ENCODE results near the gene FBRSL1. TPM values are rescaled to one million over a fixed set of nuclear protein-coding genes. Genes with fewer than 3 reads are reported as not detected.

FBRSL1 gene
- total and polyA plus RNA-seq, 9 of the 15 experiments (the other 6 are each of a cell fraction or from before 2014, with no cell fraction given) = 0.24 to 129 (median 7.3) TPM

DNA sequence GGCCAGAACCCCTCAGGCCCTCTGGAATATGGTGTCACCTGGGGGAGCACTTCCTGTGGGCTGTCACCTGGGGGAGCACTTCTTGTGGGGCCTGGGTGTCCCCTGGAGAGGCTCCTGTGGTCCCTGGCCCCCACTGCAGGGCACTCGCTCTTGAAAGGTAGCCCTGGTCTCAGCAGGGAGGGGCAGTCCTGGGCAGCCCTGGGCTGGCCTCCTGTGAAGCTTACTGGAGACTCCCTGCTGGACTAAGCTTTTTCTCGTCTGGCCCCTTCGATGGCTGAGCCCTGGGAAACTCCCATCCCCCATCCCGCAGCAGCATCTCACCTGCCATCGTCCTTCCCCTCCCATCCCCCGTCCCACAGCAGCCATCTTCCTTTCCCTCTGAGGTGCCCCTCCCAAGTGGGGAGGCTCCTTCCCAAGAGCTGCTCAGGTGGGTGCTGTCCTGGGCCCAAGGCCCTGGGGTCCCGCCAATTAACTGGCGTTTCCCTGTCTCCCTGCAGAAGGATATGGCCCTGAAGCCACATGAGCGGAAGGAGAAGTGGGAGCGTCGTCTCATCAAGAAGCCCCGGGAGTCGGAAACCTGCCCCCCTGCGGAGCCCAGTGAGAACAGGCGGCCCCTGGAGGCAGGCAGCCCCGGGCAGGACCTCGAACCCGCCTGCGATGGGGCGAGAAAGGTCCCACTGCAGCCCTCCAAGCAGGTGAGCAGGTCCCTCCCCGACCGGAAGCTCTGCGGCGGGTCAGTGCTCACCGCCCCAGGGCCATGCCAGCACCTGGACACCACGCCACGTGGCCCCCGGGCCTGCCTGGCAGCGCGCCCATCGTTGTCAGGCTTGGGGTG, 17.9 kb downstream of the FBRSL1 start:
- H3K9ac ChIP-seq (ENCODE audit: insufficient read depth in 1 of 2, low read depth in 2 of 2, low read length in 2 of 2) = no peak overlapping the region
- no peak overlapping the region for H3K27ac ChIP-seq (ENCODE audit: extremely low read depth, low read depth, low read length)
- no peaks in the 10 kb centered on the region for H3K27me3 ChIP-seq (ENCODE audit: control insufficient read depth in 2 of 2, insufficient read depth in 2 of 2, low read length in 2 of 2)
- no peak overlapping the region for H2AFZ ChIP-seq (ENCODE audit: low read depth, low read length)
- ATAC-seq = peak; percentile 3; the same call in 1 of the 3 replicates
- no TSS peak for BruUV-seq (replicated peaks)
- H3K79me2 ChIP-seq (ENCODE audit: control insufficient read depth, insufficient read depth, low read length) = peaks cover 49% of the 10 kb centered on the region
- no peaks in the 10 kb centered on the region for H3K9me3 ChIP-seq (replicated peaks; ENCODE audit: control insufficient read depth, insufficient read depth, low read depth, low read length)
- no peak for TF ChIP-seq POU5F1 (IDR thresholded peaks at IDR 0.05; ENCODE audit: borderline replicate concordance, low read depth, low read length, partially characterized antibody)
- TF ChIP-seq, protein P1, sequence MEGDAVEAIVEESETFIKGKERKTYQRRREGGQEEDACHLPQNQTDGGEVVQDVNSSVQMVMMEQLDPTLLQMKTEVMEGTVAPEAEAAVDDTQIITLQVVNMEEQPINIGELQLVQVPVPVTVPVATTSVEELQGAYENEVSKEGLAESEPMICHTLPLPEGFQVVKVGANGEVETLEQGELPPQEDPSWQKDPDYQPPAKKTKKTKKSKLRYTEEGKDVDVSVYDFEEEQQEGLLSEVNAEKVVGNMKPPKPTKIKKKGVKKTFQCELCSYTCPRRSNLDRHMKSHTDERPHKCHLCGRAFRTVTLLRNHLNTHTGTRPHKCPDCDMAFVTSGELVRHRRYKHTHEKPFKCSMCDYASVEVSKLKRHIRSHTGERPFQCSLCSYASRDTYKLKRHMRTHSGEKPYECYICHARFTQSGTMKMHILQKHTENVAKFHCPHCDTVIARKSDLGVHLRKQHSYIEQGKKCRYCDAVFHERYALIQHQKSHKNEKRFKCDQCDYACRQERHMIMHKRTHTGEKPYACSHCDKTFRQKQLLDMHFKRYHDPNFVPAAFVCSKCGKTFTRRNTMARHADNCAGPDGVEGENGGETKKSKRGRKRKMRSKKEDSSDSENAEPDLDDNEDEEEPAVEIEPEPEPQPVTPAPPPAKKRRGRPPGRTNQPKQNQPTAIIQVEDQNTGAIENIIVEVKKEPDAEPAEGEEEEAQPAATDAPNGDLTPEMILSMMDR (IDR thresholded peaks at IDR 0.05 in 2 of 3, conservative IDR thresholded peaks at IDR 0.05 in 1 of 3; ENCODE audit: insufficient read depth in 2 of 3, low read depth in 1 of 3, low read length in 3 of 3) = peak; percentile 11 to 33 (median 31); a peak in 2 of 6 replicates
- TF ChIP-seq ZSCAN32 (CRISPR knock-in tag; IDR thresholded peaks at IDR 0.05) = no peak
- no peak for TF ChIP-seq SIX5 (IDR thresholded peaks at IDR 0.05; ENCODE audit: borderline replicate concordance in 1 of 2, insufficient read depth in 1 of 2, low read depth in 1 of 2, low read length in 2 of 2)
- TF ChIP-seq ZNF263 (CRISPR knock-in tag; IDR thresholded peaks at IDR 0.05; ENCODE audit: borderline replicate concordance) = peak; percentile 50; the same call in 1 of the 2 replicates
- TF ChIP-seq, protein P2, sequence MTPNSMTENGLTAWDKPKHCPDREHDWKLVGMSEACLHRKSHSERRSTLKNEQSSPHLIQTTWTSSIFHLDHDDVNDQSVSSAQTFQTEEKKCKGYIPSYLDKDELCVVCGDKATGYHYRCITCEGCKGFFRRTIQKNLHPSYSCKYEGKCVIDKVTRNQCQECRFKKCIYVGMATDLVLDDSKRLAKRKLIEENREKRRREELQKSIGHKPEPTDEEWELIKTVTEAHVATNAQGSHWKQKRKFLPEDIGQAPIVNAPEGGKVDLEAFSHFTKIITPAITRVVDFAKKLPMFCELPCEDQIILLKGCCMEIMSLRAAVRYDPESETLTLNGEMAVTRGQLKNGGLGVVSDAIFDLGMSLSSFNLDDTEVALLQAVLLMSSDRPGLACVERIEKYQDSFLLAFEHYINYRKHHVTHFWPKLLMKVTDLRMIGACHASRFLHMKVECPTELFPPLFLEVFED (CRISPR knock-in tag; conservative IDR thresholded peaks at IDR 0.05) = no peak
- TF ChIP-seq SRSF7 (optimal IDR thresholded peaks at IDR 0.05; ENCODE audit: low read depth, low read length) = no peak
- no peak for TF ChIP-seq HMGN3 (IDR thresholded peaks at IDR 0.05; ENCODE audit: borderline replicate concordance, extremely low read depth, insufficient read length, low read depth, low read length)
- H3K4me2 ChIP-seq (ENCODE audit: insufficient read depth, low read length) = no peak overlapping the region
- H4K20me1 ChIP-seq (replicated peaks; ENCODE audit: control insufficient read depth, insufficient read depth, low read length) = peaks cover 45% of the 10 kb centered on the region
- intact Hi-C loops (cut with micrococcal nuclease) (no loop called here), in situ Hi-C loops (cut with MboI) (no loop called here)
- DNase-seq (ENCODE audit: extremely low read depth in 1 of 4, low spot score in 3 of 4) = no peak
- ChIA-PET CTCF (ENCODE audit: low intra/inter-chr PET ratio) (no interaction called here), POLR2A (interaction anchor here (0.6 to 2.0 kb wide), 2 partner anchors 16 to 118 kb away, joined by 3 to 7 read pairs; no protein-coding TSS in a partner anchor)
- FAIRE-seq = no peak
- H3K9me1 ChIP-seq (ENCODE audit: control insufficient read depth, insufficient read depth, low read length) = peaks cover 24% of the 10 kb centered on the region
- no peak overlapping the region for H3K4me3 ChIP-seq
- peaks cover 6 to 85% of the 10 kb centered on the region in 2 experiments; a peak in 3 of 5 replicates for H3K4me1 ChIP-seq (replicated peaks in 1 of 2; ENCODE audit: control insufficient read depth in 2 of 2, insufficient read depth in 2 of 2, low read length in 2 of 2)
- 94% methylated on average over 20 of the region's 31 CpGs for WGBS (ENCODE audit: insufficient coverage, low coverage, missing lambda C conversion rate)
- H3K36me3 ChIP-seq (ENCODE audit: control insufficient read depth, insufficient read depth, low read length) = peaks cover 29% of the 10 kb centered on the region; the same call in 1 of the 3 replicates
